ENCODE results near the gene BECN2.

The BECN2 gene

GRCh38 chr1:241997401-241997998 lies 39.9 kb downstream of the BECN2 start:
- Histone ChIP-seq H3K27ac (ENCODE audit: low read length) (no peak overlapping the region), H3K27me3 (replicated peaks; ENCODE audit: insufficient read depth, low read length) (no peaks in the 10 kb centered on the region), H3F3A (ENCODE audit: insufficient read depth, low read length) (no peaks in the 10 kb centered on the region), H3K36me3 (replicated peaks; ENCODE audit: insufficient read depth, low read length) (no peaks in the 10 kb centered on the region), H4K20me1 (ENCODE audit: insufficient read depth, low read length) (no peaks in the 10 kb centered on the region), H3K4me2 (ENCODE audit: low read depth, low read length) (no peak overlapping the region), H3K4me1 (ENCODE audit: low read length) (no peaks in the 10 kb centered on the region), H2AFZ (ENCODE audit: low read length) (no peak overlapping the region), H3K9me2 (replicated peaks; ENCODE audit: insufficient read depth, low read length) (no peaks in the 10 kb centered on the region), H3K79me2 (ENCODE audit: low read length) (no peaks in the 10 kb centered on the region), H3K4me3 (ENCODE audit: low read length) (no peak overlapping the region), H3K9me3 (replicated peaks; ENCODE audit: insufficient read depth, low read length) (no peaks in the 10 kb centered on the region), H3K9ac (ENCODE audit: low read length) (no peak overlapping the region)
- TF ChIP-seq CTCF (IDR thresholded peaks at IDR 0.05; ENCODE audit: low read length) (no peak), EZH2phosphoT487 (IDR thresholded peaks at IDR 0.05; ENCODE audit: low read length) (no peak), EZH2 (optimal IDR thresholded peaks at IDR 0.05; ENCODE audit: low read depth, low read length) (no peak)
- DNase-seq = no peak

- Histone ChIP-seq H3K9me2 (replicated peaks; ENCODE audit: insufficient read depth, low read length) (no peaks in the 10 kb centered on the region), H3K27ac (ENCODE audit: low read length) (no peak overlapping the region), H3K9me3 (replicated peaks; ENCODE audit: insufficient read depth, low read length) (no peaks in the 10 kb centered on the region), H4K20me1 (ENCODE audit: insufficient read depth, low read length) (no peaks in the 10 kb centered on the region), H2AFZ (ENCODE audit: low read length) (0 out of 2 replicates have a peak overlapping the region, but pooled peaks have one; percentile 29), H3K4me2 (ENCODE audit: low read depth, low read length) (no peak overlapping the region), H3K4me1 (ENCODE audit: low read length) (no peaks in the 10 kb centered on the region), H3K4me3 (ENCODE audit: low read length) (no peak overlapping the region), H3K9ac (ENCODE audit: low read length) (no peak overlapping the region), H3K36me3 (replicated peaks; ENCODE audit: insufficient read depth, low read length) (no peaks in the 10 kb centered on the region), H3K79me2 (ENCODE audit: low read length) (no peaks in the 10 kb centered on the region), H3F3A (ENCODE audit: insufficient read depth, low read length) (no peaks in the 10 kb centered on the region), H3K27me3 (replicated peaks; ENCODE audit: insufficient read depth, low read length) (no peaks in the 10 kb centered on the region)
- DNase-seq = no peak
- TF ChIP-seq EZH2phosphoT487 (IDR thresholded peaks at IDR 0.05; ENCODE audit: low read length) = no peak
- TF ChIP-seq CTCF (IDR thresholded peaks at IDR 0.05; ENCODE audit: low read length) = peak; percentile 29
Measured at GRCh38 chr1:241998412-241998921, 40.9 kb downstream of the BECN2 start.

GRCh38 chr1:241999026-241999425 lies 41.5 kb downstream of the BECN2 start, which contains the start of gene MAP1LC3C:
Gene MAP1LC3C (minus strand): TSS chr1:241999098. CDS start chr1:241999008, 90 bp downstream.
- Histone ChIP-seq H3F3A (ENCODE audit: insufficient read depth, low read length) (no peaks in the 10 kb centered on the region), H3K27ac (ENCODE audit: low read length) (no peak within 1 kb of the TSS), H4K20me1 (ENCODE audit: insufficient read depth, low read length) (no peaks in the 10 kb centered on the region), H2AFZ (ENCODE audit: low read length) (0 out of 2 replicates have a peak within 1 kb of the TSS, but pooled peaks have one; percentile 29), H3K9me2 (replicated peaks; ENCODE audit: insufficient read depth, low read length) (no peaks in the 10 kb centered on the region), H3K4me1 (ENCODE audit: low read length) (no peaks in the 10 kb centered on the region), H3K27me3 (replicated peaks; ENCODE audit: insufficient read depth, low read length) (no peaks in the 10 kb centered on the region), H3K36me3 (replicated peaks; ENCODE audit: insufficient read depth, low read length) (no peaks in the 10 kb centered on the region), H3K4me2 (ENCODE audit: low read depth, low read length) (no peak within 1 kb of the TSS), H3K9me3 (replicated peaks; ENCODE audit: insufficient read depth, low read length) (no peaks in the 10 kb centered on the region), H3K9ac (ENCODE audit: low read length) (no peak within 1 kb of the TSS), H3K79me2 (ENCODE audit: low read length) (no peaks in the 10 kb centered on the region), H3K4me3 (ENCODE audit: low read length) (no peak within 1 kb of the TSS)
- TF ChIP-seq EZH2 (optimal IDR thresholded peaks at IDR 0.05; ENCODE audit: low read depth, low read length) = no peak
- no peak for TF ChIP-seq EZH2phosphoT487 (IDR thresholded peaks at IDR 0.05; ENCODE audit: low read length)
- TF ChIP-seq CTCF (IDR thresholded peaks at IDR 0.05; ENCODE audit: low read length) = no peak
- DNase-seq = no peak

Data from MM.1S (cell line).